GM18861 (cell line): ENCODE data around the gene ARL5C.

Experiments used
- ATAC-seq: cut with Tn5 transposase; IDR thresholded peaks from one replicate; pipeline ENCODE4 v1.9.1; 2021; ENCODE audit not compliant: unreplicated experiment

ARL5C gene

DNA sequence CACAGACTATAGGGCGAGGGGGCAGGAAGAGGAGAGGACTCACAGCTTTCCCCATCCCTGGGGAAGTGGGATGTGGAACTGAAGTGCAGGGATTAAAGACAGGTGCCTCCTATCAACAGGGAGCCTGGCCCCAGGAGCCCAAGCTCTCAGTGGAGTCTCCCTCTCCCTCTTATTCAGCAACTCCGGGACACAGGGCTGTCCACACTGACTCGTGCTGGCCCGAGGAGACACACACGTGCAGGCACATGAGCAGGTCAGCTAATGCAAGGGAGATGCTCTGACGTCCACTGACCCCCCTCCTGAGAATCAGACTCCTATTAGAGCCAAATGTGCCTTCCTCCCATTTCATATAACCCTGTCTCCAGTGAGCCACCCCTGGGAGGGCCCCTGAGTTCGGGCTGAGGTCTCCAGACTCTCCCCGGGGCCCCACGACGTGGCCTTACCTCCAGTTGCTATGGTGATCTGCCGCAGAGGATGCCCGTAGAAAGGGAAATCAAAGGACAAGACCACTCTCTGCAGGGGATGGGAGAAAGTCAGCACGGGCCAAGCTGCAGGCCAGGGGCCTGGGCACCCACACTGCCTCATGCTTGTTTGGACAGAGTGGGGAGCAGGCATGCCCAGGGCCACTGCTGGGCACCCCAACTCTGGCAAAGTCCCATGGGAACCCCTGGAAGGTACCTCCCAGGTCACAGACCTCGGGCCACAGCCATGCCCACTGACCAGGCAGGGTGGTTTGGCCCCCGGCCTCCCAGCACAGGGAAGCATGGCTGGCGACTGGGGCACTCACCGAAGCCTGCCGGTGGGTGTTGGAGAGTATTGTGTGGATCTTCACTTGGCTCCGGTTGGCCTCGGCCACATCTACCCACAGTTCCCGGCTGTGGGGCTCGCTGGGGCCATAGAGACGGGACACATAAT, 57.2 kb downstream of the ARL5C start:
- no peak for ATAC-seq

DNA sequence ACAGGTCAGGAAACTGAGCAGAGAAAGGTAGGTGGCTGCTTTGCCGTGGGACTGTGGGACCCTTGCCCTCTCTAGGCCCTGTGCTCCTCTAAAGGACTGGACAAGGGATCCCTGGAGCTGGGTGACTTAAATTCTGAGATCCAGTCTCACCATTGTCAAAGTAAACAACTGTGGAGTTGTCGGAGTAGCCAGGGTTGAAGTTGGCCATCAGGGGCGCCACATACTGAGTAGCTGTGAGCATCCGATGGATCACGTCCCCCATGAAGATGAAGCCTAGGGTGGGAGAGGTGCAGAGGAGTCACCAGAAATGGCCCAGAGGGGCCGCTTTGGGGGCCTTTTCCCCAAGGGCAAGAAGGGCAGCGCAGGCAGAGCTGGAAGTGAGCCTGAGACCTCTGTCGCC, 58.0 kb downstream of the ARL5C start:
- no peak for ATAC-seq

DNA sequence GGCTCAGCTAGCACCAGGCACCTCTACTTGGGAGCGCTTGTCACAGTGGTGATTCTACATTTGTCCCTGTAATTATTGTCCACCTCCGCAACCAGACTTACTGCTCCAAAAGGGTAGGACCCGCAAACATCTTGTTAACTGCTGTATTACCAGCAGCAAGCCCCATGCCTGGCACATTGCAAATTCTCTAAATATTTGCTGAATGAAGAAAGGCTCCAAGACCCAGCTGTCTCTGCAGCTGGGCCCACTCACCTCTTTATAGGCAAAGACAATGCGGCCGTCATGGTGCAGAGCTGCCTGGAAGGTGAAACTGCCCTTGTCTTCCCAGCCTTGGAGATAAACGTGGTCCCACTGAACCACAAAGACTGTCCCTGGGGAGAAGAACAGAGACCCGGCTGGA, 58.8 kb downstream of the ARL5C start:
- ATAC-seq: no peak
